GM12878 (cell line): ENCODE data around the gene POLR2F. TPM values are rescaled to one million over a fixed set of nuclear protein-coding genes. Genes with fewer than 3 reads are reported as not detected.

ENCODE experiments used
- ATAC-seq: fragments of 200-7000 bp; cut with Tn5 transposase; 3 replicates; pipeline ENCODE4 v1.9.1; 2020; ENCODE audit warnings: mild to moderate bottlenecking, moderate library complexity
- BruUV-seq: library from RNA; stranded (reverse); fragments of 400-500 nt; replicated peaks from 2 replicates; lab custom pipeline; 2021; lab: Mats Ljungman, UMichigan
- CTCF ChIA-PET: fragments of 300-600 bp; sonication (Branson Sonifier 250); formaldehyde crosslinking; extraction: SDS; loops from one replicate; lab custom pipeline; 2021; ENCODE audit warnings: inconsistent platforms; lab: Yijun Ruan, JAX
- POLR2A ChIA-PET: fragments of 350-600 bp; formaldehyde crosslinking; extraction: SDS; loops from one replicate; lab custom pipeline; 2021; ENCODE audit warnings: inconsistent platforms; lab: Charles Lee
- RAD21 ChIA-PET: fragments of 300-600 bp; sonication (Branson Sonifier 250); formaldehyde crosslinking; loops from one replicate; lab custom pipeline; 2023; ENCODE audit warnings: antibody characterized with exemption; ENCODE audit not compliant: unreplicated experiment; lab: Charles Lee
- SMC1A ChIA-PET: fragments of 300-600 bp; sonication (Branson Sonifier 250); formaldehyde crosslinking; loops from one replicate; lab custom pipeline; 2023; ENCODE audit not compliant: unreplicated experiment, uncharacterized antibody; lab: Charles Lee
- DNase-seq: peaks from one replicate; pipeline ENCODE4 v3.0.0-alpha.2; 2011; ENCODE audit warnings: low read depth, low spot score
- FAIRE-seq: peaks from 3 replicates; lab custom pipeline; 2011; peaks lifted over from hg19 to GRCh38; lab: Jason Lieb, UNC
- H2AFZ ChIP-seq: 2 replicates; pipeline ENCODE4 v1.6.0; 2011; ENCODE audit warnings: low read depth, low read length, control low read depth; ENCODE audit not compliant: control insufficient read depth
- H3K27ac ChIP-seq: 2 replicates; pipeline ENCODE4 v1.5.1; 2011; ENCODE audit warnings: control low read depth; ENCODE audit not compliant: control insufficient read depth, insufficient read depth
- H3K27me3 ChIP-seq, 2 experiments: replicated peaks in 1 of 2; 2 replicates each; pipeline versions ENCODE4 v1.6.0 to v1.6.1; 2011; ENCODE audit warnings: low read length in 1 of 2; ENCODE audit not compliant: control insufficient read depth in 2 of 2, insufficient read depth in 2 of 2
- H3K36me3 ChIP-seq, 2 experiments: 2 replicates each; pipeline ENCODE4 v1.5.1; 2011; ENCODE audit warnings: low read length in 1 of 2; ENCODE audit not compliant: control insufficient read depth in 2 of 2, insufficient read depth in 2 of 2
- H3K4me1 ChIP-seq: 2 replicates; pipeline ENCODE4 v1.6.1; 2011; ENCODE audit warnings: mild to moderate bottlenecking, low read length, moderate library complexity, mixed read lengths; ENCODE audit not compliant: control insufficient read depth, insufficient read depth
- H3K4me2 ChIP-seq: 2 replicates; pipeline ENCODE4 v1.6.0; 2011; ENCODE audit warnings: control low read depth; ENCODE audit not compliant: control insufficient read depth, insufficient read depth
- H3K4me3 ChIP-seq: fragments of 200-600 bp; sonication (generic); 2 replicates; pipeline ENCODE4 v1.5.1; 2016
- H3K79me2 ChIP-seq: 2 replicates; pipeline ENCODE4 v1.6.0; 2011; ENCODE audit warnings: low read length; ENCODE audit not compliant: control insufficient read depth, insufficient read depth
- H3K9ac ChIP-seq: 2 replicates; pipeline ENCODE4 v1.8.0; 2011; ENCODE audit warnings: low read length, control low read depth, mixed read lengths; ENCODE audit not compliant: control insufficient read depth, insufficient read depth
- H3K9me3 ChIP-seq: replicated peaks from 3 replicates; pipeline ENCODE4 v1.5.1; 2011; ENCODE audit warnings: mild to moderate bottlenecking, low read length; ENCODE audit not compliant: control insufficient read depth, insufficient read depth
- H4K20me1 ChIP-seq: 2 replicates; pipeline ENCODE4 v1.6.0; 2011; ENCODE audit not compliant: control insufficient read depth, insufficient read depth
- ATF3 ChIP-seq: IDR thresholded peaks from 2 replicates; pipeline ENCODE4 v1.6.1; 2011; ENCODE audit warnings: low read depth, mild to moderate bottlenecking, low read length, moderate library complexity, borderline replicate concordance; ENCODE audit errors: extremely low read depth
- CHD2 ChIP-seq: IDR thresholded peaks from 2 replicates; pipeline ENCODE4 v1.6.1; 2011; ENCODE audit warnings: low read depth, low read length, improper control_type of control experiment, borderline replicate concordance
- FOXK2 ChIP-seq: fragments of 450-650 bp; IDR thresholded peaks from 2 replicates; pipeline ENCODE4 v1.6.1; 2017; ENCODE audit warnings: mild to moderate bottlenecking, moderate library complexity
- IRF5 ChIP-seq: fragments of 450-650 bp; IDR thresholded peaks from 2 replicates; pipeline ENCODE4 v1.6.1; 2017; ENCODE audit warnings: borderline replicate concordance
- MXI1 ChIP-seq: fragments of 150-350 bp; IDR thresholded peaks from 2 replicates; pipeline ENCODE4 v1.6.1; 2011; ENCODE audit warnings: low read depth, mild to moderate bottlenecking, inconsistent platforms, low read length, improper control_type of control experiment
- PAX8 ChIP-seq: fragments of 450-650 bp; IDR thresholded peaks from 2 replicates; pipeline ENCODE4 v1.6.1; 2017; ENCODE audit warnings: mild to moderate bottlenecking, moderate library complexity
- PML ChIP-seq: IDR thresholded peaks from 2 replicates; pipeline ENCODE4 v1.6.1; 2012; ENCODE audit warnings: low read length, inconsistent platforms
- POLR2AphosphoS2 ChIP-seq: IDR thresholded peaks from 2 replicates; pipeline ENCODE4 v1.6.1; 2011; ENCODE audit warnings: low read depth, mild to moderate bottlenecking, low read length, improper control_type of control experiment, moderate library complexity
- RCOR1 ChIP-seq: conservative IDR thresholded peaks from 2 replicates; pipeline ENCODE4 v1.6.1; 2012; ENCODE audit warnings: low read depth, low read length, improper control_type of control experiment
- SMAD5 ChIP-seq: IDR thresholded peaks from 2 replicates; pipeline ENCODE4 v1.6.1; 2016; ENCODE audit warnings: antibody characterized with exemption, low read depth
- SRF ChIP-seq, 2 experiments: IDR thresholded peaks; 2 replicates each; pipeline ENCODE4 v1.6.1; 2011; ENCODE audit warnings: low read depth in 2 of 2, low read length in 2 of 2, mild to moderate bottlenecking in 1 of 2, moderate library complexity in 1 of 2
- TCF3 ChIP-seq: IDR thresholded peaks from 2 replicates; pipeline ENCODE4 v1.6.1; 2012; ENCODE audit warnings: low read depth, mild to moderate bottlenecking, low read length, borderline replicate concordance; ENCODE audit not compliant: insufficient read depth
- YY1 ChIP-seq: IDR thresholded peaks from 2 replicates; pipeline ENCODE4 v1.6.1; 2011; ENCODE audit warnings: low read depth, mild to moderate bottlenecking, low read length
- ZNF217 ChIP-seq: fragments of 450-650 bp; IDR thresholded peaks from 2 replicates; pipeline ENCODE4 v1.6.1; 2017; ENCODE audit warnings: antibody characterized with exemption, mild to moderate bottlenecking
- ZNF24 ChIP-seq: fragments of 450-650 bp; IDR thresholded peaks from 2 replicates; pipeline ENCODE4 v1.6.1; 2017; ENCODE audit warnings: antibody characterized with exemption, mild to moderate bottlenecking
- WGBS: methylation state at CpG from one replicate; pipeline ENCODE4 v1.1.6; 2016; ENCODE audit warnings: low lambda C conversion rate; ENCODE audit not compliant: insufficient replicate concordance, insufficient coverage; ENCODE audit errors: missing lambda C conversion rate; 5-methylcytosine and 5-hydroxymethylcytosine counted together
- in situ Hi-C: fragments of 300-500 bp; cut with MboI; formaldehyde crosslinking; loops from 9 replicates; pipeline ENCODE4 v1.14.3; 2018; ENCODE audit warnings: mixed read lengths
- intact Hi-C: fragments of 100-400 bp; cut with micrococcal nuclease; formaldehyde crosslinking; loops from one replicate; pipeline ENCODE4 v1.14.2; 2022; ENCODE audit not compliant: unreplicated experiment
- polyA plus RNA-seq, 11 experiments: library from polyadenylated mRNA; depleted of rRNA in 4 of 11; unstranded in 6 of 11; stranded (reverse) in 5 of 11; fragments of >200 nt; fragmentation: Nextera tagmentation in 4 of 11; fragmentation: Illumina TruSeq in 1 of 11; extraction: Ambion mirVana in 4 of 11; extraction: Trizol in 1 of 11; gene quantifications; 1 replicate in 1 of 11; 2 replicates in 10 of 11; pipeline versions ENCODE4 v1.2.1 to v1.2.3, GENCODE V29; 2011 to 2016; ENCODE audit warnings: inconsistent platforms in 2 of 11, missing spikeins in 2 of 11, low read depth in 1 of 11
- total RNA-seq, 4 experiments: library from RNA; depleted of rRNA in 3 of 4; stranded (reverse); fragments of >200 nt in 3 of 4; fragmentation: Illumina TruSeq in 1 of 4; extraction: Trizol in 1 of 4; gene quantifications; 2 replicates each; pipeline versions ENCODE4 v1.2.1 to v1.2.3, GENCODE V29; 2013 to 2021

Gene POLR2F
- total and polyA plus RNA-seq, 10 of the 15 experiments (the other 5 are each of a cell fraction or from before 2014, with no cell fraction given), result 71.9 to 218 (median 100.0) TPM

GRCh38 chr22:38014083-38014482, 60.6 kb downstream of the POLR2F start:
- no peak overlapping the region for H3K4me2 ChIP-seq
- FAIRE-seq (no peak), DNase-seq (no peak), ATAC-seq (no peak)
- in situ Hi-C loops, result no loop called here
- ChIA-PET CTCF (interaction anchor here (1.0 kb wide), 1 partner anchor 76 kb away, joined by 3 read pairs; no protein-coding TSS in a partner anchor), RAD21 (no interaction called here), POLR2A (no interaction called here), SMC1A (no interaction called here)
- H3K27ac ChIP-seq, result no peak overlapping the region
- TF ChIP-seq ZNF217, result no peak
- H3K79me2 ChIP-seq, result no peaks in the 10 kb centered on the region
- no peak overlapping the region for H3K9ac ChIP-seq
- H3K9me3 ChIP-seq, result no peaks in the 10 kb centered on the region
- no peaks in the 10 kb centered on the region for H3K27me3 ChIP-seq
- H2AFZ ChIP-seq, result no peak overlapping the region
- BruUV-seq, result no TSS peak
- no CpG with 5 or more reads among the region's 1 CpG for WGBS
- H4K20me1 ChIP-seq, result no peaks in the 10 kb centered on the region
- intact Hi-C loops, result no loop called here
- H3K4me3 ChIP-seq, result no peak overlapping the region
- H3K4me1 ChIP-seq, result no peaks in the 10 kb centered on the region
- H3K36me3 ChIP-seq, result no peaks in the 10 kb centered on the region

GRCh38 chr22:38016182-38017151, 63.0 kb downstream of the POLR2F start:
- ATAC-seq (no peak), FAIRE-seq (no peak), DNase-seq (no peak)
- Histone ChIP-seq H4K20me1 (no peaks in the 10 kb centered on the region), H3K4me1 (no peaks in the 10 kb centered on the region), H3K36me3 (no peaks in the 10 kb centered on the region), H3K4me3 (no peak overlapping the region), H3K4me2 (no peak overlapping the region), H3K9ac (no peak overlapping the region), H3K27me3 (no peaks in the 10 kb centered on the region), H3K9me3 (no peaks in the 10 kb centered on the region), H2AFZ (no peak overlapping the region), H3K79me2 (no peaks in the 10 kb centered on the region), H3K27ac (no peak overlapping the region)
- TF ChIP-seq PML (no peak), PAX8 (no peak), TCF3 (no peak), ZNF24 (no peak), MXI1 (no peak), YY1 (no peak), CHD2 (no peak), SMAD5 (no peak), POLR2AphosphoS2 (no peak), RCOR1 (no peak), FOXK2 (no peak), IRF5 (no peak), SRF (IDR thresholded peaks at IDR 0.05; ENCODE audit: low read depth in 2 of 2, low read length in 2 of 2) (no peak), ATF3 (no peak)
- ChIA-PET RAD21 (no interaction called here), POLR2A (interaction anchor here (0.5 kb wide), 1 partner anchor 341 kb away, joined by 4 read pairs; no protein-coding TSS in a partner anchor), CTCF (no interaction called here), SMC1A (no interaction called here)
- intact Hi-C loops, result no loop called here
- BruUV-seq, result no TSS peak
- 61% methylated on average over 29 of the region's 33 CpGs for WGBS
- in situ Hi-C loops, result no loop called here
